Caki2 (cell line): ENCODE measurements around the gene APCS. TPM values are rescaled to one million over a fixed set of nuclear protein-coding genes. Genes with fewer than 3 reads are reported as not detected.

Experiments used
- DNase-seq: peaks from one replicate; pipeline ENCODE4 v3.0.0-alpha.2; 2015; ENCODE audit warnings: low read depth
- in situ Hi-C: cut with HindIII; loops from 2 replicates; pipeline ENCODE4 v1.10.0; 2016; ENCODE audit warnings: low sequenced_read_pairs, low pct_unique_long_range_greater_than_20kb, mixed read lengths
- total RNA-seq: library from RNA; depleted of rRNA; stranded (reverse); fragments of >200 nt; shearing (Covaris generic); gene quantifications from 2 replicates; pipeline ENCODE4 v1.2.3, GENCODE V29; 2014; ENCODE audit warnings: low replicate concordance; rRNA removed

The APCS gene
- total RNA-seq: not detected in 2 replicates

- in situ Hi-C loops: no loop called here
- DNase-seq: no peak
Observed at GRCh38 chr1:159587461-159587951, at the start of gene APCS. APCS (plus strand) TSS chr1:159587826; CDS start chr1:159587922, 96 bp downstream.

- in situ Hi-C loops: no loop called here
Observed at GRCh38 chr1:159548126-159548525, 39.5 kb upstream of the APCS start.

DNA sequence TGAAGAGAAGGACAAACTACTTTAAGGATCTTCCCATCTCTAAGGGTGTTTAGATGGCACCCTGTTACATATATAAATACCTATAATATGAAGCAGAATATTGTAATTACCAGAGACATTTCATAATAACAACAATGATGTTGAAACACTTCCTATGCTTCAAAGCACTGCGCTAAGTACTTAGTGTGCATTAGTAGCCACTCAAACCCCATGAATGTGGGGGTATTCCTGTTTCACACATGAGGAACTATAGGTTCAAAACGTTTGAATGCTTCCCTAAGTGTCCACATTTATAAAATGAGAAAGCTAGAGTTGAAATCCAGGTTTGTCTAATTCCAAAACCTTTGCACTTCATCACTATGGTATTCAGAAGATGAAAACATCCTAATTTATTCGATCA lies 33.4 kb upstream of the APCS start:
- in situ Hi-C loops: no loop called here
- DNase-seq: no peak

More at GRCh38 chr1:159548126-159548525, 39.5 kb upstream of the APCS start:
- DNase-seq: no peak

DNA sequence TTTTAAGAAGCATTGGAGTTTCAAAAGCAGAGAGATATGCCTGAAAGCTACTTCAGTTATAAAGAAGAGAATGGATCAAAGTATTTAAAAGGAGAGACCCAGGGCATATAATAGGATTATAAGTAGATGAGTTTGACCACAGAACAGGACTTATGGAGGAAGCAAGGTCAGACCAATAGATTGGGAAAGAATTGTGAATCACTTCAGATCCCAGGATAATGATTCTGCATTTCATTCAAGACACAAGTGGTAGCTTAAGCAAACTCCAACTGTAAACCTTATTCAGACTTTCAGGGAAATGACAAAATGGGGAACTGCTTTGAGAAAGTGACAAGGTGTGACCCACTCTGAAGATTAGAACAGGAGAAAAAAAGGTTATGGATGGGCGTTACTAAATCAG lies 32.9 kb upstream of the APCS start:
- DNase-seq: no peak
- in situ Hi-C loops: no loop called here

DNA sequence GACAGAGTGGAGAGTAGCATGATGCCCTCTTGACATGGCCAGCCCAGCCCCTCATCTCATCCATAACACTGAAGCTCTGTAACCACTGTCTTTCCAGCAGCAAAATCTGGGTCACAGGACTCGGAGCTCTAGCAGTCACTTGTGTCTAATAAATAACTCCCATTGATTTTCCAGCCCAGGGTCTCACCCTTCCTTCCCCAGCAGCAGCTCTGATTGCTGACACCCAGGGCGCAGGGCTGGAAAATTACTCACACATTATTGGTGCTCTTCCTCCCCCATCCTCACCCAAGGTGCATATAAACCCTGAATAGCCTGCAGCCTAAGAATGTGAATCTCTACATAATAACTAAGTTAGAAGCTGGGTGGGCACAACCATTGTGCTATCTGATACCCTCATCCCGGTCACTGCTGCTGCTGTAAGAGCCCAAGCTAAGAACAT lies 30.7 kb upstream of the APCS start:
- no peak for DNase-seq
- in situ Hi-C loops: no loop called here

DNA sequence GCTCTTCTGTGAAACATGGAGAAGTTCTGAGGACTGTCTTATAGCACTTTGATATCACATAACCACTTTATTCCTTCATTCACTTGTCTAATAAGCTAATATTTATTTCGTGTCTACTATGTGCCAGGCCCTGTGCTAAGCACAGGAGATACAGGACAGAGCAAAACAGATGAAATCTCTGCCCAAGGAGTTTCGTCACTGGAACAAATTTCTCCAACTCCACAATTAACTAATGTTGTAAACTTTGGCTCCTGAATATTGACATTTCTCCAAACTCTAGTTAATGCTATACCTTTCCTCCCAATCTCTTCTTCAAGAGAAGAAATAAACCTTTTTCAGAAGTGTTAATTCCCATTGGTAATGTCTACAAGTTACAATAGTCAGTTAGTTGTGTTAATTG lies 27.0 kb upstream of the APCS start:
- no peak for DNase-seq

GRCh38 chr1:159561497-159561896 lies 26.1 kb upstream of the APCS start:
- in situ Hi-C loops: no loop called here

More for the DNA sequence above, 27.0 kb upstream of the APCS start:
- in situ Hi-C loops: no loop called here

DNA sequence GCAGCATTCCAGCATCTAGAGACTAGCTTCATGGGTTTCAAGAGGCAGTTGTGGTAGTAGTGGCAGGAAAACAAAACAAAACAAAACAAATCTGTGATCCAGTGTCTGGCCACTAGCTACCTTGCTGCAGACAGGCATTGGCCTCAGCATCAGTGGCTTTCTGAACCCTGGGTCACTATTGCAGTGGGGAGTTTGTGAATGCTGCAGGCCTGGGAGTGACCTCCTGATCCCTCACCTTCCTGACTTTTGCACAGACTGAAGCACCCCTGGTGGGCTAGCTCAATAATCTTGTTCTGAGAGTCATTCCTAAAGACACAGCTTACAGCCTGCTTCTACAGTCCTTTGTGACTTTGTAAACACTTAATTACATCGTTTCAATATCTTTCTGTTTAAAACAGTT lies 24.9 kb upstream of the APCS start:
- in situ Hi-C loops: no loop called here
- no peak for DNase-seq

More at GRCh38 chr1:159561497-159561896, 26.1 kb upstream of the APCS start:
- DNase-seq: no peak

GRCh38 chr1:159577446-159577845 lies 10.2 kb upstream of the APCS start:
- DNase-seq: no peak
- in situ Hi-C loops: no loop called here

GRCh38 chr1:159580340-159580739 lies 7.3 kb upstream of the APCS start:
- in situ Hi-C loops: no loop called here
- no peak for DNase-seq

- no peak for DNase-seq
- in situ Hi-C loops: no loop called here
Observed at GRCh38 chr1:159581422-159581821, 6.2 kb upstream of the APCS start.

DNA sequence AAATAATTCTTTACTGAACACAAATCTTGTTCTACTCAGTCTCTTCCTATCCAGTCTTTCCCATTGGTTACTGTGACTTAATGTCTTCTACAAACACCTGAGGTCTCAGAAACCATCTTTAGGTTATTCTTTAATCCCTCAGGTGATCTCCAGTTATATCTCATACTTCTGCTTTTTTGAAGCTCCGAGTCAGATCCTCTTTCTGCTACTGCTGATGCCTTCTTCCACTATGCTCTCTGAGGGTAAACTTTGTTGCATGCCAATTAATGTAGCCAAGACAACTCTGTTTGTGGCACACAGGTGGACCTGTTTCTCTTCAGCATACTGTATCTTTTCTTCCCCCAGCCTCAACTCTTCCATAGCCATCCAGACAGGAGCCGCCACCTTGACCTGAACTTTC lies 3.1 kb upstream of the APCS start:
- no peak for DNase-seq
- in situ Hi-C loops: no loop called here

DNA sequence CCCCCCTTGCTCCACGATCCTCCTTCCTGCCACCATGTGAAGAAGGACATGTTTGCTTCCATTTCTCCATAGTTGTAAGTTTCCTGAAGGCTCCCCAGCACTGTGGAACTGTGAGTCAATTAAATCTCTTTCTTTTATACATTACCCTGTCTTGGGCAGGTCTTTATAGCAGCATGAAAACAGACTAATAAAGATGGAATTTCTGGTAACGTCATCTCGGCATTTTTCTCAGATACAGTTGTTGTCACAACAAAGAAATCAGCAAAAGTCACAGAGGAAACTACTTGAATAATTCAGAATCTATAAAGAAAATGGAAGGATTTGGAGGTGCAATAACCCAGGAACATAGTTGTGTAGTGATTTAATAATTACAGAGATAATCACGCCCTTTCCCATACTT lies 4.4 kb downstream of the APCS start:
- no peak for DNase-seq
- in situ Hi-C loops: no loop called here

DNA sequence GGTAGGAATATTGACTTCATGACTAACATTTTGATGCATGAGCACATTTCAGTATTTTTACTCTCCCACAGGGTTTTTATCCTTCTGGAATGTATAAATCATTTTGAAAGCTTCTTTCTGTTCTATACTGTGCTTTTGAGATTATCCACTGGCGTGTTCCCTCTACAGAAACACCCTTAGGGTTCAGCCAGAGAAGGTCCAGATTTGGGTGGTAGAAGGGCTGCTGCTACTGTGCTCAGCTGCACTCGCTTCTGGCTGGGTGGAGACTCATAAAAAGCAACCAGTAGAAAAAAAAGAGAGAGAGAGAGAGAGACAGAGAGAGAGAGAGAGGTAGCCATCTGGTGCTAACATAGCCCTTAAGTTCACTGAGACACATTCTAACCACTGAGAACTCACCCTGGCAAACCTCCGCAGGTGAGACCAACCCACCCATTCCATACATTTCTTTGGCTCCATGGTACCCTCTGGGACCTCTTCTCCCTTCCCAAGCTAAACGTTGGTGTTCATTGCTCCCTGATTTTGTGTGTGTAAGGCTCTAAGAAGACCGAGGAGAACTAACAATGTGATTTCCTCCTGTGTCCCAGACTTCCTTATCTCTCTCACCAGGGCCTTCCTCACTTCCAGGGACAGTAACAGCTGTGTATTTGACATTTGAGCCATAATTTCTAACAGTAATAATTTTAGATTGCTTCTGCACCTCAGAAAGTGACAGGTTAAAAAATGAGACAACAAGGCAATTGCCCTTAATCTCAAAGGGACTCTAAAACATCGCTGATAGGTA lies 7.2 kb downstream of the APCS start:
- in situ Hi-C loops: no loop called here
- DNase-seq: no peak

DNA sequence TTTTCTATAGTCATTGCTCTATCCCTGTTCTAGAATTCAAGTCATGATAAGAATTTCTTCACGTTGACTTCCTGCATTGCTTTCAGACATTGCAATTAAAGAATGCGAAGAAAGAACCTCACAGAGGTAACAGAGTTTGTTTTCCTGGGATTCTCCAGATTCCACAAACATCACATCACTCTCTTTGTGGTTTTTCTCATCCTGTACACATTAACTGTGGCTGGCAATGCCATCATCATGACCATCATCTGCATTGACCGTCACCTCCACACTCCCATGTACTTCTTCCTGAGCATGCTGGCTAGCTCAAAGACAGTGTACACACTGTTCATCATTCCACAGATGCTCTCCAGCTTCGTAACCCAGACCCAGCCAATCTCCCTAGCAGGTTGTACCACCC lies 10.6 kb downstream of the APCS start:
- in situ Hi-C loops: no loop called here
- DNase-seq: peak; percentile 98

GRCh38 chr1:159600894-159601293 lies 13.3 kb downstream of the APCS start:
- no peak for DNase-seq

GRCh38 chr1:159602501-159602999 lies 14.9 kb downstream of the APCS start:
- no peak for DNase-seq
- in situ Hi-C loops: no loop called here

More at GRCh38 chr1:159600894-159601293, 13.3 kb downstream of the APCS start:
- in situ Hi-C loops: no loop called here

DNA sequence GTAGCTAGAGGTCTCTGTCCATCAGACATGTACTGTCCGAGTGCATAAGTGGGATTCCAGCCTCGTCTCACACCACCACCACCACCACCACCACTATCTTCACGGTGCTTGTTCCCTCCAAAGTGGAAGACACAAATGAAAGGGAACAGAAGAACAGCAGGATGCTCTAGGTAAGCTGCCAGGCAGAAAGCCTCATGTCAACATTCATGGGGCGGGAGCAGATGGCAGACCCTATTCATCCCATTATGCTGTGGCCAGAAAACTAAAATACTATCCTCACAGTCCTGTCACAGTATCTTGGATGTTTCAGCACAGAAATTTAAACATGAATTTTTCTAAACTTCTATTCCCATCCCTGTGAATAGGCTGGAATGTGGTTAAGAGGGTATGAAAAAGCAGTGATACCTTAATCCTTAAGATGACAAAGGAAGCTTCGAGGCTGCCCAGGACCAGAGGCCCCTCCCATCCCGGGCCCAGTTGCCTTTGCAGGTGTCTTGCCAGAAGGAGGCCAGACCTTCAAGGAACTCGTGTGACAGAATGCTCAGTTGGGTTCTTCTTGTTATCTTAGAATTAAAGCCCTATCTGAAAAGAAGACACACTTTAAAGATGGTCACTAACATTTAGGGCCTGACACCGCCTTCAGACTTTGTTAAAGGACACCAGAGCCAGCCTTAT lies 24.7 kb downstream of the APCS start:
- in situ Hi-C loops: no loop called here
- DNase-seq: no peak

DNA sequence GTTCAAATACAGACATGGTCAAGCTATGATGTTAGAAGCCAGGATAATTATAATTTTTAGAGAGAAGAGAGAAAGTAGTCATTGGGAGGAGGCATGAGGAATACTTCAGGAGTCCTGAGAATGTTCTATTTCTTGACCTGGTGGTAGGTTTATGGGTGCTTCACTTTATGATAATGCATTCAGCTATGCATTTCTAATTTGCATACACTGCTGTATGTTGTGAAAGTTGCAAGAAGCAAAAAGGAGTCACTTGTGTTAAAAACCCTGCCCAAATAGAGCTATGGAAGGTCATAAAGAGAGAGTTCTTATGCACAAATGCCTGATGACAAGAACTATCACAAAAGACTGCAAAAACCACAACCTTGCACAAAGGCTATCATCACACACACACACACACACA lies 45.3 kb downstream of the APCS start:
- in situ Hi-C loops: no loop called here
- DNase-seq: no peak
